GM21367 (cell line): ENCODE data around the gene SPATA31D4.

Experiments
- ATAC-seq: cut with Tn5 transposase; IDR thresholded peaks from one replicate; pipeline ENCODE4 v1.9.1; 2021; ENCODE audit not compliant: unreplicated experiment

The SPATA31D4 gene

GRCh38 chr9:81964218-81965171 is 36.3 kb downstream of the SPATA31D4 start:
- ATAC-seq, result no peak

DNA sequence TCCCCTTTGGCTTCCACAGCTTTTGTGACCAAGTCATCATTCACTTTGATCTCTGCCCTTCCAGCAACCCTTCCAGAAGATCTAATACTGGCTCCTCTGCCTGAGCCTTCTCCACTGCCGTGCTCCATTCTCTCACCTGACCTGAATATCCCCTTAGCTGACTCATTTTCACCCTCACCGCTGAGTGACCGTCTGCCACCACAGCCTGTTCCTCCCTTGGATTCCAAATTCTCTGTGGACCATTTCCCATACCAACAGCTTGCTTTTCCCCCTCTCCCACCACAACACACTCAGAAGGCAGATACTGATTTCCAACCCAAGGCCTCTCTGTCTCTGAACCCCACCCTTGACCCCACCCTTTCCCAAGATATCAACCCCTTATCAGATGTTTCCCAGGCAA is 39.8 kb downstream of the SPATA31D4 start:
- ATAC-seq, result no peak

- no peak for ATAC-seq
Observed at GRCh38 chr9:81969971-81970370, 41.7 kb downstream of the SPATA31D4 start.

DNA sequence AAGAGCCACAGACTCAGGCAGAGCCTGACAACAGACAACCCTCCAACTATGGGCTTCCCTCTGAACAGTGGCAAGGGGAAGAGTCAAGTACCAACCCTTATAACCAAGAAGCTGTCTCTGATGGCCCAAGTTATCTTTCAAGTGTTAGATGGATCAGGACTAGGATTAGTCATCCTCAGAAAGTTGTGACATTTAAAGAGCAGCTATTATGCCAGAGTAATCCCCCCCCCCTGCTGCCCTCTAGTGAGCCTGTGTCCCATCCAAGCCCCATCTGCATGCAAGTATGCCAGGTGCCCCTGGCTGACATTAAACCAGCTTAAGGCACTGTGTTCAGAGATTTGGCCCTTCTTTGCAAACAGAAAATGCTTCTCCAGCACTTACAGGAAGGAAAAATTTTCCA is 43.5 kb downstream of the SPATA31D4 start:
- no peak for ATAC-seq

DNA sequence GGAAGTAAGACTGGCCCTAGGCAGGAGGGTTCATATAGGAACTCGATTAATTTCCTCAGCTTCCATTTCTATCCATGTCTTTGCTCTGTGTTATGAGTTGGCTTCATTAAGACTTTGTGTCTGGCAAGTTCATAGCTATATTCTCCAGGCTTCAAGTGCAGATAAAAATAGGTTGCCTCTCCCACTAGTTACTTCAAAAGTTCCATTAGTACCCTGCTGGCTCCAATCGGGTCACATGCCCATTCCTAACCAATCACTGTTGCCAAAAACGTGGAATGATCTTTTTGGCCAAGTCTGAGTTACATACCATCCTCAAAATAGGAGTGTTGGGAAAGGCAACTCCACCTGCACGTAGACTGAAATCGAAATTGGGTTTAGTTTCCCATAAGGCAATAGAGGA is 46.5 kb downstream of the SPATA31D4 start:
- no peak for ATAC-seq

DNA sequence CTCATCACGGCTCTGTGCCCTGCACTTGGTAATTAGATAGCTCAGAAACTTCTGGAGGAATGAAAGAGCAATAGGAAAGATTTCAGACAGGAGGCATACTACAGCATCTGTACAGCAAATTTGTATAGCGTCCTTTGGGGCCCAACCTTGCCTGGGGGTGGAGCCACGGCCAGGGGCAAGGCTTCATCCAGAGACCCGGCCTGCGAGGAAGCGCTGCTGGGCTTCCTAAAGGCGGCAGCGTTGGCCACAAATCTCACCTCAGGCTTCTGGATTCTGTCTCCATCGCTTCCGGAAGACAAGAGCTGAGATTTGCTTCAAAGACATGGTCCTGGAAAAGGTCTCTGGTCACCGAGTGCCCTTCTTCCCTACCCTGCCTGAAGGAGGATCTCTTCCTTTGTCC is 48.1 kb downstream of the SPATA31D4 start:
- no peak for ATAC-seq

DNA sequence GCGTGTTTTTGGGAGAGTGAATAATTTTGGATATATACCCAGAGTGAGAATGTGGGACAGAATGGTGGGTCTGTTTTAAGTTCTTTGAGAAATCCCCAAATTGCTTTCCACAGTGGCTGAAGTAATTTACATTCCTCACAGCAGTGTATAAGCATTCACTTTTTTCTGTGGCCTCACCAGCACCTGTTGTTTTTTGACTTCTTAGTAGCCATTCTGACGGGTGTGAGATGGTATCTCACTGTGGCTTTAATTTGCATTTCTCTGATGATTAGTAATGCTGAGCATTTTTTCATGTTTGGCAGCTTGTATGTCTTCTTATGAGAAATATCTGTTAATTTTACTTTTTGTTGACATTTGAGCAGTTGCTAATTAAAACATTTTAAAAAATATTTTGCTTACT is 51.0 kb downstream of the SPATA31D4 start:
- ATAC-seq, result peak; percentile 51

DNA sequence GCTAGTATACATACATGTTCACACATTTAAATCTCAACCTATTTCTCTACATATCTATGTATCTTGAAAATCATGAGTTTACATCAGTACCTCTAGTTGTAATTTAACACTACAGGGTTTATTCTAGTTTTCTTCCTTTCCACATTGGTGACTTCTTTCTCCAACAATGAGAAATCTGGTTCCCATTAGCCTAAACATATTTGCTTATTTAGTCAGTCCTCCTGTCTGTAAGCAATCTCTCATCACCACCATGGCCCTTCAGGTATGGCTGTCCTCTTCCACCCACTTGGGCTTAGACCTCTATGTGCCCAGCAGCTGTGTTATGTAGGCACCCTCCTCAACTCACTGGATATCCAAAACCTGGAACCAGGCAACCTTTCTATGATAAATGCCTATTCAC is 52.3 kb downstream of the SPATA31D4 start:
- ATAC-seq, result no peak

GRCh38 chr9:81981883-81982282 is 53.7 kb downstream of the SPATA31D4 start:
- no peak for ATAC-seq
